Measurements from ENCODE around the gene TMEM131. TPM values are rescaled to one million over a fixed set of nuclear protein-coding genes. Genes with fewer than 3 reads are reported as not detected.
A peak's percentile ranks its signal among the peaks of the same experiment; 100 is the strongest.
"Not testable (repeated sequence)": the region's sequence is repeated elsewhere in the genome, so short reads cannot be mapped to it uniquely, and the experiment has no call there.

The TMEM131 gene
- total RNA-seq, 2 donors from 2014 or later, result 39.0 to 43.0 TPM

DNA sequence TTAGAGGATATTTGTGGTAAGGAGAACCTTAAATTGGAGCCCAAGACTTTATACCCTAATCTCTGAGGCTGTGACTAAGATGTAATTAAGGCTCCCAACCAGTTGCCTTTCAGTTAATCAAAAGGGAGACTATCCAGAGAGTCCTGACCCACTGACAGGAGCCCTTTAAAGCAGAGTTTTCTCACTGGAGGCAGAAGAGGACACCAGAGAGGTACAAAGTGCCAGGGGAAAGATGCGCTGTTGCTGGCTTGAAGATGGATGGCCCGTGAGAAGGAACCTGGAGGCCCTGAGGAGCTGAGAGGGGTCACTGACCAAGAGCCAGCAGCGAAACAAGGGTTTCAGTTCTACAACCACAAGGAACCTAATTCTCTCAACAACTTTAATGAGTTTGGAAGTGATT lies 137.3 kb downstream of the TMEM131 start:
- Mint-ChIP-seq H3K4me1 (peaks cover 7% of the 10 kb centered on the region), H3K27me3 (ENCODE audit: insufficient read depth) (no peaks in the 10 kb centered on the region), H3K36me3 (ENCODE audit: low read depth) (peaks cover 16% of the 10 kb centered on the region), H3K9me3 (peaks cover under 1% of the 10 kb centered on the region), H3K4me3 (no peak overlapping the region), H3K27ac (no peak overlapping the region)
- no peak overlapping the region for H3K4me3 ChIP-seq (ENCODE audit: low read length)
- peaks cover 5% of the 10 kb centered on the region for H3K4me1 ChIP-seq (ENCODE audit: control insufficient read depth, insufficient read depth, low read length)
- H3K27me3 ChIP-seq (ENCODE audit: control insufficient read depth, insufficient read depth, low read length, poor library complexity, severe bottlenecking), result no peaks in the 10 kb centered on the region
- peaks cover 26% of the 10 kb centered on the region for H3K36me3 ChIP-seq (ENCODE audit: control insufficient read depth, insufficient read depth, low read length)
- peak; percentile 56 for DNase-seq
- H3K27ac ChIP-seq (ENCODE audit: low read depth, low read length), result no peak overlapping the region
- 76 to 100% methylated on average over 1 to 3 of the region's 3 CpGs for WGBS, 2 experiments (ENCODE audit: insufficient coverage in 1 of 2, insufficient read length in 1 of 2)
- no peak overlapping the region for H3K9ac ChIP-seq (ENCODE audit: extremely low read depth, low read length, poor library complexity, severe bottlenecking)
- H3K9me3 ChIP-seq (ENCODE audit: control insufficient read depth, low read length), result peaks cover 5% of the 10 kb centered on the region
- TF ChIP-seq, protein P1, sequence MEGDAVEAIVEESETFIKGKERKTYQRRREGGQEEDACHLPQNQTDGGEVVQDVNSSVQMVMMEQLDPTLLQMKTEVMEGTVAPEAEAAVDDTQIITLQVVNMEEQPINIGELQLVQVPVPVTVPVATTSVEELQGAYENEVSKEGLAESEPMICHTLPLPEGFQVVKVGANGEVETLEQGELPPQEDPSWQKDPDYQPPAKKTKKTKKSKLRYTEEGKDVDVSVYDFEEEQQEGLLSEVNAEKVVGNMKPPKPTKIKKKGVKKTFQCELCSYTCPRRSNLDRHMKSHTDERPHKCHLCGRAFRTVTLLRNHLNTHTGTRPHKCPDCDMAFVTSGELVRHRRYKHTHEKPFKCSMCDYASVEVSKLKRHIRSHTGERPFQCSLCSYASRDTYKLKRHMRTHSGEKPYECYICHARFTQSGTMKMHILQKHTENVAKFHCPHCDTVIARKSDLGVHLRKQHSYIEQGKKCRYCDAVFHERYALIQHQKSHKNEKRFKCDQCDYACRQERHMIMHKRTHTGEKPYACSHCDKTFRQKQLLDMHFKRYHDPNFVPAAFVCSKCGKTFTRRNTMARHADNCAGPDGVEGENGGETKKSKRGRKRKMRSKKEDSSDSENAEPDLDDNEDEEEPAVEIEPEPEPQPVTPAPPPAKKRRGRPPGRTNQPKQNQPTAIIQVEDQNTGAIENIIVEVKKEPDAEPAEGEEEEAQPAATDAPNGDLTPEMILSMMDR (conservative IDR thresholded peaks at IDR 0.05), result peak; percentile 55

DNA sequence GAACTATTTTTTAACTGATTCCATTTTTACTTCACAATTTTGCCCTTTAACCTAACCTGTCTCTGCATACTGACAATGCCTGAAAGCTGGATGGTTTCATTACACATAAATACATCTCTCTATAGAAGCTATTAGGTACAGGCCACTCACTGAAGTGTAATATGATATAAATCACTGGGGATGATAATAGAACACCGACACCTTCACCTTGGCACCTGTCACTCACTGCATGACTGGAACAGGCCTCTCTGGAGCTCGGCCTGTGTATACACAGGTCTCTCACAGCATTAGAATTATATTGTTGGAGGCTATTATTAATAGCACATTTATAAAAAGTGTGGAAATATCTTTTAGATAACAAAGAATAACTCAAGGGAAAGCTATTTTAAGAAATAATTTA lies 138.2 kb downstream of the TMEM131 start:
- Mint-ChIP-seq H3K36me3 (ENCODE audit: low read depth) (peaks cover 14% of the 10 kb centered on the region), H3K27me3 (ENCODE audit: insufficient read depth) (no peaks in the 10 kb centered on the region), H3K4me3 (no peak overlapping the region), H3K9me3 (no peaks in the 10 kb centered on the region), H3K4me1 (peaks cover 7% of the 10 kb centered on the region), H3K27ac (no peak overlapping the region)
- TF ChIP-seq, protein P1 (conservative IDR thresholded peaks at IDR 0.05), result no peak
- H3K9ac ChIP-seq (ENCODE audit: extremely low read depth, low read length, poor library complexity, severe bottlenecking), result no peak overlapping the region
- H3K4me1 ChIP-seq (ENCODE audit: control insufficient read depth, insufficient read depth, low read length), result peaks cover 5% of the 10 kb centered on the region
- H3K4me3 ChIP-seq (ENCODE audit: low read length), result no peak overlapping the region
- no peak for DNase-seq
- no peak overlapping the region for H3K27ac ChIP-seq (ENCODE audit: low read depth, low read length)
- 100% methylated on average over 2 of the region's 2 CpGs; no CpG with 5 or more reads in 1 of the 2 experiments for WGBS, 2 experiments (ENCODE audit: insufficient coverage in 1 of 2, insufficient read length in 1 of 2)
- peaks cover 26% of the 10 kb centered on the region for H3K36me3 ChIP-seq (ENCODE audit: control insufficient read depth, insufficient read depth, low read length)
- no peaks in the 10 kb centered on the region for H3K27me3 ChIP-seq (ENCODE audit: control insufficient read depth, insufficient read depth, low read length, poor library complexity, severe bottlenecking)
- no peaks in the 10 kb centered on the region for H3K9me3 ChIP-seq (ENCODE audit: control insufficient read depth, low read length)

DNA sequence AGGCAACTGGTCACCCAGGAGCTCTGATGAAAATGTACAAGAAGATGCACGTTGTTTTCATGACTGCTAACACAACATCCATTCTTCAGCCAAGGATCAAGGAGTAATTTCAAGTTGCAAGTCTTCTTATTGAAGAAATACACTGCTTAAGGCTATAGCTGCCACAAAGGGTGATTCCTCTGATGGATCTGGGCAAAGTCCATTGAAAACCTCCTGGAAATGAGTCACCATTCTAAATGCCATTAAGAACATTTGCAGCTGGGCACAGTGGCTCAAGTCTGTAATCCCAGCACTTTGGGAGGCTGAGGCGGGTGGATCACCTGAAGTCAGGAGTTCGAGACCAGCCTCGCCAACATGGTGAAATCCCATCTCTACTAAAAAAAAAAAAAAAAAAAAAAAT lies 142.7 kb downstream of the TMEM131 start:
- DNase-seq; H3K36me3 ChIP-seq (ENCODE audit: control insufficient read depth, insufficient read depth, low read length); H3K9me3 ChIP-seq (ENCODE audit: control insufficient read depth, low read length); H3K4me3 Mint-ChIP-seq; H3K4me3 ChIP-seq (ENCODE audit: low read length); H3K27ac ChIP-seq (ENCODE audit: low read depth, low read length); H3K4me1 ChIP-seq (ENCODE audit: control insufficient read depth, insufficient read depth, low read length); H3K27me3 ChIP-seq (ENCODE audit: control insufficient read depth, insufficient read depth, low read length, poor library complexity, severe bottlenecking); H3K27ac Mint-ChIP-seq; H3K27me3 Mint-ChIP-seq (ENCODE audit: insufficient read depth); H3K9me3 Mint-ChIP-seq; H3K9ac ChIP-seq (ENCODE audit: extremely low read depth, low read length, poor library complexity, severe bottlenecking); H3K4me1 Mint-ChIP-seq: not testable (repeated sequence)
- H3K36me3 Mint-ChIP-seq (ENCODE audit: low read depth), result peaks cover 11% of the 10 kb centered on the region
- 94 to 100% methylated on average over 2 of the region's 4 CpGs for WGBS, 2 experiments (ENCODE audit: insufficient coverage in 1 of 2, insufficient read length in 1 of 2)

DNA sequence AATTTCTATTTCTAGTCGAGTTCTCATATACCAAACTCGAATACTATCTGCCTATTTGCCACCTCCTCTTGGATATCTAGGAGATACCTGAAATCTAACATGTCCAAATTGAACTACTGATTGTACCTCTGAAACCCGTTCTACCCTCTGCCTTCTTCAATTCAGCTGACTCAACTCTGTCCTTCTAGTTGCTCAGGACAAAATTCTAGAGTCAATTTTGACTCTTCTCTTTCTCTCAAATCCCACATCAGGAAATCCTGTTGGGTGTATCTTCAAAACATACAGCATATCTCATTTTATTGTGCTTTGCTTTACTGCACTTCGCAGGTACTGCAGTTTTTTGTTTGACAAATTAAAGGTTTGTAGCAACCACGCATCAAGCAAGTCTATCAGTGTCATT lies 144.6 kb downstream of the TMEM131 start:
- Mint-ChIP-seq H3K36me3 (ENCODE audit: low read depth) (peaks cover 11% of the 10 kb centered on the region), H3K4me1 (no peaks in the 10 kb centered on the region), H3K27me3 (ENCODE audit: insufficient read depth) (no peaks in the 10 kb centered on the region), H3K4me3 (no peak overlapping the region), H3K27ac (no peak overlapping the region), H3K9me3 (no peaks in the 10 kb centered on the region)
- Histone ChIP-seq H3K4me3 (ENCODE audit: low read length) (no peak overlapping the region), H3K36me3 (ENCODE audit: control insufficient read depth, insufficient read depth, low read length) (no peaks in the 10 kb centered on the region), H3K27ac (ENCODE audit: low read depth, low read length) (no peak overlapping the region), H3K9ac (ENCODE audit: extremely low read depth, low read length, poor library complexity, severe bottlenecking) (no peak overlapping the region), H3K4me1 (ENCODE audit: control insufficient read depth, insufficient read depth, low read length) (no peaks in the 10 kb centered on the region), H3K9me3 (ENCODE audit: control insufficient read depth, low read length) (no peaks in the 10 kb centered on the region), H3K27me3 (ENCODE audit: control insufficient read depth, insufficient read depth, low read length, poor library complexity, severe bottlenecking) (no peaks in the 10 kb centered on the region)
- no peak for DNase-seq
- WGBS, 2 experiments (ENCODE audit: insufficient coverage in 1 of 2, insufficient read length in 1 of 2), result 93 to 100% methylated on average over 5 of the region's 5 CpGs
- TF ChIP-seq, protein P1 (conservative IDR thresholded peaks at IDR 0.05), result no peak

Data from endodermal cell (in vitro differentiated cells).